ENCODE data around the gene C20orf144. TPM values are rescaled to one million over a fixed set of nuclear protein-coding genes. Genes with fewer than 3 reads are reported as not detected.
A peak's percentile ranks its signal among the peaks of the same experiment; 100 is the strongest.

The C20orf144 gene
- total RNA-seq, 1 experiment from 2014 or later, result not detected

GRCh38 chr20:33681728-33682353 lies 19.7 kb downstream of the C20orf144 start:
- no peak for DNase-seq
- CTCF ChIA-PET, result no interaction called here
- POLR2A ChIA-PET (ENCODE audit: unreplicated experiment), result no interaction called here
- Histone ChIP-seq H3K79me2 (ENCODE audit: low read length) (peaks cover 43% of the 10 kb centered on the region), H3K36me3 (ENCODE audit: low read depth, low read length) (peaks cover 4% of the 10 kb centered on the region; the same call in 1 of the 2 replicates), H4K20me1 (ENCODE audit: low read length) (peaks cover 27% of the 10 kb centered on the region), H2AFZ (ENCODE audit: low read length) (no peak overlapping the region), H3K9me3 (ENCODE audit: low read length) (no peaks in the 10 kb centered on the region), H3K4me1 (ENCODE audit: insufficient read depth, low read length) (peaks cover 18% of the 10 kb centered on the region), H3K9me2 (replicated peaks; ENCODE audit: low read length) (no peaks in the 10 kb centered on the region), H3K27ac (ENCODE audit: low read length) (no peak overlapping the region), H3K9ac (ENCODE audit: low read length) (no peak overlapping the region), H3K4me3 (ENCODE audit: low read length) (no peak overlapping the region), H3F3A (ENCODE audit: low read length, unreplicated experiment) (no peaks in the 10 kb centered on the region), H3K27me3 (ENCODE audit: low read length) (no peaks in the 10 kb centered on the region), H3K4me2 (ENCODE audit: low read length) (no peak overlapping the region)
- TF ChIP-seq EZH2 (IDR thresholded peaks at IDR 0.05; ENCODE audit: low read length, unreplicated experiment), result no peak
- no peak for TF ChIP-seq EZH2phosphoT487 (IDR thresholded peaks at IDR 0.05; ENCODE audit: borderline replicate concordance, low read length)
- no peak for TF ChIP-seq CTCF (conservative IDR thresholded peaks at IDR 0.05; ENCODE audit: low read depth, low read length)
- intact Hi-C loops (cut with micrococcal nuclease), result loop anchor here (10.0 kb wide), 1 partner anchor 103 kb away; no protein-coding TSS in a partner anchor
- no peak for ATAC-seq
- no TSS peak for BruUV-seq (replicated peaks)

DNA sequence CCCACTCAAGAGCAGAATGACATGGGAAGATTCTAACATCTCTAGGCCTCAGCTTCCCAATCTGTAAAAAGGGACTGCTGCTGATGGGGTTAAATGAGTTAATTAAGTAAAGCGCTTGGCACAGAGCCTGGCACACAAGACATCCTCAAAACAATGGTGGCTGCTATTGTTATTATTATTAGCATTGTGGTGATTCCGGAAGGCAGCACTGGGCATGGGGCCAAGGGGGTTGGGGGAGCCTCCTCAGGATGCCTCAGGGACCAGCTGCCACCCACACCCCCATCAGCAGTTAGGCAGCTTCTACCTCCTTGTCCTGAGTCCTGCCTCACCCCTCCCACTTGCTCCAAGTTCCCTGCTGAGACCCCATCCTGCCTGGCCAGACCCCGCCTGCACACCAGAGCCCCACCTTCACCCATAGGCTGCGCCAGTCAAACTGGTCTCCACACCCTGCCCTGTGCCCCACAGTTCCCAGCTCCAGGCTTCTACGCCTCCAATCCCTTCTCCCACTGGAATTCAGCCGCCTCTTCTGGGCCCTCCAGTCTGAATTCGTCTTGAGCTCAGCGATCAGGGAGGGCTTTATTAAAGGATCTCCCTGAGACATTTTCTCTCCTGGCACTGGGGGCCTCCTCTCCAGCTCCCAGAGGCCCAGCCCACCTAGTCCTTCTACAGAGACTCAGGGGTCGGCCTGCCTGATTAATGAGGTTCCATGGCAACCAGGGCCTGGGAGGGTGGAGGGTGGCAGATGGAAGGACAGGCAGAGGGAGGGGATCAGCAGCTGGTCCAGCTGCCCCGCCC lies 22.6 kb downstream of the C20orf144 start:
- H3K4me1 ChIP-seq (ENCODE audit: insufficient read depth, low read length), result peaks cover 18% of the 10 kb centered on the region
- no TSS peak for BruUV-seq (replicated peaks)
- intact Hi-C loops (cut with micrococcal nuclease), result loop anchor here (10.0 kb wide), 1 partner anchor 100 kb away; no protein-coding TSS in a partner anchor
- H3K4me2 ChIP-seq (ENCODE audit: low read length), result peak overlapping the region; percentile 95
- H3K9ac ChIP-seq (ENCODE audit: low read length), result peak overlapping the region; percentile 80
- no peak overlapping the region for H3K27ac ChIP-seq (ENCODE audit: low read length)
- no peaks in the 10 kb centered on the region for H3K9me2 ChIP-seq (replicated peaks; ENCODE audit: low read length)
- no peak for ATAC-seq
- no peaks in the 10 kb centered on the region for H3K27me3 ChIP-seq (ENCODE audit: low read length)
- H3K79me2 ChIP-seq (ENCODE audit: low read length), result peaks cover 43% of the 10 kb centered on the region
- no peaks in the 10 kb centered on the region; the same call in 1 of the 2 replicates for H3K36me3 ChIP-seq (ENCODE audit: low read depth, low read length)
- peaks cover 27% of the 10 kb centered on the region for H4K20me1 ChIP-seq (ENCODE audit: low read length)
- no peaks in the 10 kb centered on the region for H3K9me3 ChIP-seq (ENCODE audit: low read length)
- no peak for DNase-seq
- H3F3A ChIP-seq (ENCODE audit: low read length, unreplicated experiment), result no peaks in the 10 kb centered on the region
- H2AFZ ChIP-seq (ENCODE audit: low read length), result peak overlapping the region; percentile 62; the same call in 1 of the 2 replicates
- peak overlapping the region; percentile 82 for H3K4me3 ChIP-seq (ENCODE audit: low read length)
- ChIA-PET CTCF (no interaction called here), POLR2A (ENCODE audit: unreplicated experiment) (interaction anchor here (0.6 kb wide), 1 partner anchor 109 kb away, joined by 3 read pairs; no protein-coding TSS in a partner anchor)
- TF ChIP-seq EZH2 (IDR thresholded peaks at IDR 0.05; ENCODE audit: low read length, unreplicated experiment) (no peak), EZH2phosphoT487 (IDR thresholded peaks at IDR 0.05; ENCODE audit: borderline replicate concordance, low read length) (no peak), CTCF (conservative IDR thresholded peaks at IDR 0.05; ENCODE audit: low read depth, low read length) (no peak)

Data from PC-3 (cell line).